Measurements from ENCODE around the gene GLB1L3. TPM values are rescaled to one million over a fixed set of nuclear protein-coding genes. Genes with fewer than 3 reads are reported as not detected.

Gene GLB1L3
- total RNA-seq, 4 donors from 2014 or later, result not detected

- TF ChIP-seq POLR2A (IDR thresholded peaks at IDR 0.05) (no peak), CTCF (IDR thresholded peaks at IDR 0.05) (no peak), EP300 (IDR thresholded peaks at IDR 0.05) (no peak)
- WGBS, 2 donors, result 15 to 16% methylated on average over 6 to 8 of the region's 12 CpGs
- no peak overlapping the region for H3K4me3 ChIP-seq
These were observed 13.6 kb downstream of the GLB1L3 start for GRCh38 chr11:134289789-134290188.

DNA sequence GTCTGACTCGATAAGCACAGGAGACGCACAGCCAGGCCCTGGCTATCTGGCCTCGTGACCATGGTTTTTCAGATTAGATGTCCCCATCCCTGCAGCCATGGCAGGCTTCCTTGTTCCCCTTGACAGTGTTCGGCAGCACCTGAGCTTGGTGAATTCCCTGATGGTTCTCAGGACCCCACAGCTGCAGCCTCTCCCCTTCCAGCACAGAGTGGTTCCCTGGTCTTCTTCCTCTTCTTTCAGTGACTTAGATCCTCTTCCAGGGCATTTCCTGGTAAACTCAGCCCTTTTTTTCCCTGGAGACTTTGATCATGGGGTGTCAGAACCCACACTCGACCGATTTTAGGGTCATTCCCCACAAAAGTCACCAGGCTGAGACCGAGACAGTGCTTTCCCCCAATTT, 14.5 kb downstream of the GLB1L3 start:
- H3K36me3 ChIP-seq, result no peaks in the 10 kb centered on the region
- 86 to 88% methylated on average over 7 of the region's 7 CpGs for WGBS, 2 donors

More at GRCh38 chr11:134289789-134290188, 13.6 kb downstream of the GLB1L3 start:
- Histone ChIP-seq H3K27me3 (no peaks in the 10 kb centered on the region), H3K4me1 (peaks cover 0 to 11% (median 0%) of the 10 kb centered on the region in 4 donors), H3K9me3 (no peaks in the 10 kb centered on the region), H3K36me3 (no peaks in the 10 kb centered on the region), H3K27ac (no peak overlapping the region)
- no peak for DNase-seq (ENCODE audit: low spot score in 2 of 2)

DNA sequence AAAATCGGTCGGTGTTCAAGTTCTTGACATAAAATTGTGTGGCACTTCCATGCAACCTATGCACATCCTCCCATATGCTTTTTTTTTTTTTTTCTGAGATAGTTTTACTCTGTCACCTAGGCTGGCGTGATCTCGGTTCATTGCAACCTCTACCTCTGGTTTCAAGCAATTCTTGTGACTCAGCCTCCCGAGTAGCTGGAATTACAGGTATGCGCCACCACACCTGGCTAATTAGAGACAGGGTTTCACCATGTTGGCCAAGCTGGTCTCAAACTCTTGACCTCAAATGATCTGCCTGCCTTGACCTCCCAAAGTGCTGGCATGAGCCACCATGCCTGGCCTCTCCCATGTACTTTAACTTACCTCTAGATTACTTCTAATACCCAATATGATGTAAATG, 15.0 kb downstream of the GLB1L3 start:
- WGBS, 2 donors, result 85 to 98% methylated on average over 6 of the region's 6 CpGs
- no peaks in the 10 kb centered on the region for H3K9me3 ChIP-seq
- peaks cover 0 to 11% (median 0%) of the 10 kb centered on the region in 4 donors for H3K4me1 ChIP-seq
- no peak for DNase-seq (ENCODE audit: low spot score in 2 of 2)
- H3K4me3 ChIP-seq, result no peak overlapping the region
- H3K36me3 ChIP-seq, result no peaks in the 10 kb centered on the region
- H3K27me3 ChIP-seq, result no peaks in the 10 kb centered on the region
- no peak for TF ChIP-seq EP300 (IDR thresholded peaks at IDR 0.05)
- no peak for TF ChIP-seq POLR2A (IDR thresholded peaks at IDR 0.05)
- no peak for TF ChIP-seq CTCF (IDR thresholded peaks at IDR 0.05)
- H3K27ac ChIP-seq, result no peak overlapping the region

More for the DNA sequence above, 14.5 kb downstream of the GLB1L3 start:
- no peaks in the 10 kb centered on the region for H3K9me3 ChIP-seq
- H3K4me1 ChIP-seq, result peaks cover 0 to 11% (median 0%) of the 10 kb centered on the region in 4 donors
- H3K27me3 ChIP-seq, result no peaks in the 10 kb centered on the region
- TF ChIP-seq EP300 (IDR thresholded peaks at IDR 0.05) (no peak), POLR2A (IDR thresholded peaks at IDR 0.05) (no peak)
- H3K4me3 ChIP-seq, result no peak overlapping the region
- no peak overlapping the region for H3K27ac ChIP-seq
- DNase-seq (ENCODE audit: low spot score in 2 of 2), result no peak

GRCh38 chr11:134292661-134293060, 16.5 kb downstream of the GLB1L3 start:
- no peak overlapping the region for H3K27ac ChIP-seq
- H3K9me3 ChIP-seq, result no peaks in the 10 kb centered on the region
- H3K27me3 ChIP-seq, result no peaks in the 10 kb centered on the region
- DNase-seq (ENCODE audit: low spot score in 2 of 2), result no peak
- H3K4me1 ChIP-seq, result peaks cover 0 to 11% (median 0%) of the 10 kb centered on the region in 4 donors
- H3K36me3 ChIP-seq, result no peaks in the 10 kb centered on the region
- no peak overlapping the region for H3K4me3 ChIP-seq
- 81 to 88% methylated on average over 15 of the region's 15 CpGs for WGBS, 2 donors
- TF ChIP-seq POLR2A (IDR thresholded peaks at IDR 0.05), result no peak
- no peak for TF ChIP-seq EP300 (IDR thresholded peaks at IDR 0.05)
- TF ChIP-seq CTCF (IDR thresholded peaks at IDR 0.05), result no peak

DNA sequence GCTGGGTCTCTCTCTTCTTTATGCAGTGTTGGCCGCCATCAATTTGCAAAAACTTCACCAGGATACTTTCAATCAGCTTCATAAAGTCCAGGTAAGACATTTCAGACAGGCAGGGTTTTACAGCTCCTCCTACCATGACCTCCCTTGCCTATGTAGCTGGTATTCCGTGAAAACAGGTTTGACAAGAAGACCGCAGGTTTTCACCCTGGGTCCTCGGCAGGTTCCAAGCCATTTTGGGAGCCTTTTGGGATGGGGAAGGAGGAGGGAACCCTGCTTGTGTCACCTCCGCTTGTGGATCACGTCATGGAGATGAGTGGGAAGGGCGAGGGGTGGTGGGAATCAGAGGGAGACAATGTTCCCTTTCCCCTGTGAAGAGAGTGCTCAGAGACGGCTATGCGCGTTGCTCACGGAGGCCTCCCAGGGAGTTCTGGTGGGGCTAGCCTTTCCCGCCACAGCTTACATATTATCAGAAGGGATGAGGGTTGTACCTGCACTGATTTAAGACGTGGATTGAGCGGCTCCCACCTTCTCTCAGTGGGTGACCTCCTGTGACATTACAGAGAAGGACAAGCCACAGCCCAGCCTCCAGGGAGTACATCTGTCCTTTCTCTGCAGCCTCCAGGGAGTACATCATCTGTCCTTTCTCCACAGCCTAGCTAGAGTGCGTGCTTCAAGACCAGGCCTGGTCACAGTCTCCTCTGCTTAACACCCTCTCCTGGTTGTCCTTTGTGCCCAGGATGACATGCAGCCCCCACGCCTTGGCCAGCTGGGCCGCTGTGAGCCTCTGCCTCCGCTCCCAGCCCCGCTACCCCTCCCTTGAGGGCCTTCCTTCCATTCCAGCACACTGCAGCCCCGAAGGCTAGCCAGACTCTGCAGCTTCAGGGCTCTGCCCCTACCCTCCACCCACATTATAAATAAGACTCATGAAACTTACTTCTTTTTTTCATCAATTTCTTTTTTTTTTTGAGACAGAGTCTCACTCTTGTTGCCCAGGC, 17.2 kb downstream of the GLB1L3 start:
- no peak for DNase-seq (ENCODE audit: low spot score in 2 of 2)
- TF ChIP-seq POLR2A (IDR thresholded peaks at IDR 0.05), result no peak
- no peak for TF ChIP-seq EP300 (IDR thresholded peaks at IDR 0.05)
- TF ChIP-seq CTCF (IDR thresholded peaks at IDR 0.05), result no peak
- H3K36me3 ChIP-seq, result no peaks in the 10 kb centered on the region
- H3K27ac ChIP-seq, result no peak overlapping the region
- H3K4me1 ChIP-seq, result peaks cover 0 to 11% (median 0%) of the 10 kb centered on the region in 4 donors
- H3K4me3 ChIP-seq, result no peak overlapping the region
- H3K9me3 ChIP-seq, result no peaks in the 10 kb centered on the region
- WGBS, 2 donors, result 79 to 90% methylated on average over 20 of the region's 20 CpGs
- H3K27me3 ChIP-seq, result no peaks in the 10 kb centered on the region
